ENCODE data around the gene SLC35F3.

The SLC35F3 gene

GRCh38 chr1:234320069-234320468 lies 415.6 kb downstream of the SLC35F3 start:
- no peak for DNase-seq (ENCODE audit: low read depth in 2 of 2)

GRCh38 chr1:234320549-234320948 lies 416.1 kb downstream of the SLC35F3 start:
- no peak for DNase-seq (ENCODE audit: low read depth in 2 of 2)

- DNase-seq (ENCODE audit: low read depth in 2 of 2), result no peak
Measured at GRCh38 chr1:234321231-234321630, 416.8 kb downstream of the SLC35F3 start.

- DNase-seq (ENCODE audit: low read depth in 2 of 2), result no peak
Measured at GRCh38 chr1:234322097-234322496, 417.6 kb downstream of the SLC35F3 start.

- DNase-seq (ENCODE audit: low read depth in 2 of 2), result no peak
Measured at GRCh38 chr1:234322979-234323378, 418.5 kb downstream of the SLC35F3 start.

- no peak for DNase-seq (ENCODE audit: low read depth in 2 of 2)
Measured at GRCh38 chr1:234324821-234325220, 420.3 kb downstream of the SLC35F3 start.

GRCh38 chr1:234325878-234326496 lies 421.5 kb downstream of the SLC35F3 start:
- DNase-seq (ENCODE audit: low read depth in 2 of 2), result no peak

GRCh38 chr1:234326497-234327366 lies 422.3 kb downstream of the SLC35F3 start:
- peak; percentile 10 to 54 for DNase-seq (ENCODE audit: low read depth in 2 of 2)

GRCh38 chr1:234327577-234328164 lies 423.2 kb downstream of the SLC35F3 start:
- no peak for DNase-seq (ENCODE audit: low read depth in 2 of 2)

- DNase-seq (ENCODE audit: low read depth in 2 of 2), result no peak
Measured at GRCh38 chr1:234330843-234331215, 426.4 kb downstream of the SLC35F3 start.

- no peak for DNase-seq (ENCODE audit: low read depth in 2 of 2)
Measured at GRCh38 chr1:234331507-234331906, 427.0 kb downstream of the SLC35F3 start.

GRCh38 chr1:234336359-234336758 lies 431.9 kb downstream of the SLC35F3 start:
- DNase-seq (ENCODE audit: low read depth in 2 of 2), result no peak

GRCh38 chr1:234337233-234337632 lies 432.8 kb downstream of the SLC35F3 start:
- no peak for DNase-seq (ENCODE audit: low read depth in 2 of 2)

- no peak for DNase-seq (ENCODE audit: low read depth in 2 of 2)
Measured at GRCh38 chr1:234340528-234340927, 436.1 kb downstream of the SLC35F3 start.

GRCh38 chr1:234342774-234343173 lies 438.3 kb downstream of the SLC35F3 start:
- no peak for DNase-seq (ENCODE audit: low read depth in 2 of 2)

GRCh38 chr1:234345237-234345636 lies 440.8 kb downstream of the SLC35F3 start:
- no peak for DNase-seq (ENCODE audit: low read depth in 2 of 2)

- no peak for DNase-seq (ENCODE audit: low read depth in 2 of 2)
Measured at GRCh38 chr1:234348964-234349363, 444.5 kb downstream of the SLC35F3 start.

GRCh38 chr1:234355782-234356510 lies 451.5 kb downstream of the SLC35F3 start:
- no peak for DNase-seq (ENCODE audit: low read depth in 2 of 2)

GRCh38 chr1:234356615-234357269 lies 452.3 kb downstream of the SLC35F3 start:
- DNase-seq (ENCODE audit: low read depth in 2 of 2), result peak in 1 of 2 donors; percentile 21

- DNase-seq (ENCODE audit: low read depth in 2 of 2), result no peak
Measured at GRCh38 chr1:234357831-234358230, 453.4 kb downstream of the SLC35F3 start.

- no peak for DNase-seq (ENCODE audit: low read depth in 2 of 2)
Measured at GRCh38 chr1:234361102-234361603, 456.7 kb downstream of the SLC35F3 start.

All from stimulated activated CD8-positive, alpha-beta memory T cell treated with anti-CD3 and anti-CD28 coated beads, Interleukin-7, amount 100 ng/mL, for 1 hour (primary cell).